ENCODE measurements around the gene LIPI. TPM values are rescaled to one million over a fixed set of nuclear protein-coding genes. Genes with fewer than 3 reads are reported as not detected.

Gene LIPI
- total and polyA plus RNA-seq, 10 of the 15 experiments (the other 5 are each of a cell fraction or from before 2014, with no cell fraction given), result 0.05 to 0.32 (median 0.10) TPM; not detected in 5

DNA sequence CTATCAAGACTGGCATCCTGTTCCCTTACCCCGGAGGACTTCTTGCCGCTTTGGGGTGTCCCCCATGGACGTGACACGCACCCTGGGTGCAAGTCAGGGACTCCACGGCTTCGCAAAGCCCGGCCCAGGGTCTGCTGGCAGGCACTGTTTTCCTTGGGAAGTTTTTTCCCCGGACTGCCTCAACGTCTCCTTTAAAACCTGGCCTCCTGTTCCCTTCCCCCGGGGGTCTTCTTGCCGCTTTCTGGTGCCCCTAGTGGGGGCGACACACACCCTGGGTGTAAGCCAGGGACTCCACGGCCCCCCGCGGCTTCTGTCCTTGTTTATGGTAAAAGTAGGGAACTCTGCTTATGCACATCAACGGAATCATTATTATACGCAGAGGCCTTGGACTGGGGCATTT, 136.6 kb downstream of the LIPI start (continued):
- TF ChIP-seq KAT2A (conservative IDR thresholded peaks at IDR 0.05; ENCODE audit: control insufficient read depth, low read depth, low read length) (no peak), SIN3A (IDR thresholded peaks at IDR 0.05; ENCODE audit: low read depth, low read length) (no peak)

DNA sequence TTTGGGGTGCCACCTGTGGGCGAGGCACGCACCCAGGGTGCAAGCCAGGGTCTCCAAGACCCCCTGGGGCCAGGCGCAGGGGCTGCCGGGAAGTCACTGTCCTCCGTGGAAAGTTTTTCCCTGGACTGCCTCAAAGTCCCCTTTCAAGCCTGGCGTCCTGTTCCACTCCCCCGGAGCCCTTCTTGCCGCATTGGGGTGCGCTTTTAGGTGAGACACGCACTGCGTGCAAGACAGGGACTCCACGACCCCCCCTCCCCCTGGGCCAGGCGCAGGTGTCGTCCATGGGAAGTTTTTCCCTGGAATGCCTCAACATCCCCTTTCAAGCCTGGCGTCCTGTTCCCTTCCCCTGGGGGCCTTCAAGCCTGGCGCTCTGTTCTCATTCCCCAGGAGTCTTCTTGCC, 137.1 kb downstream of the LIPI start:
- RAD21 ChIA-PET (ENCODE audit: unreplicated experiment), result no interaction called here
- no TSS peak for BruUV-seq (replicated peaks)
- H3K36me3 ChIP-seq (ENCODE audit: control insufficient read depth in 2 of 2, insufficient read depth in 2 of 2, low read length in 1 of 2), result peaks cover 0 to 4% of the 10 kb centered on the region in 2 experiments; a peak in 3 of 4 replicates
- ATAC-seq (no peak), FAIRE-seq (no peak), DNase-seq (ENCODE audit: low read depth, low spot score) (no peak)
- POLR2A ChIA-PET, result no interaction called here
- SMC1A ChIA-PET (ENCODE audit: uncharacterized antibody, unreplicated experiment), result no interaction called here
- H3K79me2 ChIP-seq (ENCODE audit: control insufficient read depth, insufficient read depth, low read length), result no peaks in the 10 kb centered on the region
- CTCF ChIA-PET, result no interaction called here
- peaks cover 7% of the 10 kb centered on the region; the same call in 1 of the 3 replicates for H3K9me3 ChIP-seq (replicated peaks; ENCODE audit: control insufficient read depth, insufficient read depth, low read length)
- H3K4me2 ChIP-seq (ENCODE audit: control insufficient read depth, insufficient read depth), result no peak overlapping the region
- H3K4me3 ChIP-seq, result no peak overlapping the region
- H2AFZ ChIP-seq (ENCODE audit: control insufficient read depth, low read depth, low read length), result no peak overlapping the region
- intact Hi-C loops (cut with micrococcal nuclease; ENCODE audit: unreplicated experiment), result no loop called here
- no peak overlapping the region for H3K27ac ChIP-seq (ENCODE audit: control insufficient read depth, insufficient read depth)
- WGBS (ENCODE audit: insufficient coverage, insufficient replicate concordance, low lambda C conversion rate, missing lambda C conversion rate), result 98% methylated on average over 16 of the region's 16 CpGs
- in situ Hi-C loops (cut with MboI), result no loop called here
- H4K20me1 ChIP-seq (ENCODE audit: control insufficient read depth, insufficient read depth), result no peaks in the 10 kb centered on the region
- no peak overlapping the region for H3K9ac ChIP-seq (ENCODE audit: control insufficient read depth, insufficient read depth, low read length)
- H3K27me3 ChIP-seq (replicated peaks in 1 of 2; ENCODE audit: control insufficient read depth in 2 of 2, insufficient read depth in 2 of 2, low read length in 1 of 2), result no peaks in the 10 kb centered on the region
- no peaks in the 10 kb centered on the region for H3K4me1 ChIP-seq (ENCODE audit: control insufficient read depth, insufficient read depth, low read length)
- TF ChIP-seq SP1 (IDR thresholded peaks at IDR 0.05; ENCODE audit: low read depth, low read length) (no peak), CBX5 (IDR thresholded peaks at IDR 0.05; ENCODE audit: low read depth) (no peak), HDGF (IDR thresholded peaks at IDR 0.05) (no peak), NFYB (IDR thresholded peaks at IDR 0.05; ENCODE audit: insufficient read depth, low read depth, low read length) (no peak), CBFB (IDR thresholded peaks at IDR 0.05; ENCODE audit: low read depth) (no peak)
- TF ChIP-seq, protein P1, sequence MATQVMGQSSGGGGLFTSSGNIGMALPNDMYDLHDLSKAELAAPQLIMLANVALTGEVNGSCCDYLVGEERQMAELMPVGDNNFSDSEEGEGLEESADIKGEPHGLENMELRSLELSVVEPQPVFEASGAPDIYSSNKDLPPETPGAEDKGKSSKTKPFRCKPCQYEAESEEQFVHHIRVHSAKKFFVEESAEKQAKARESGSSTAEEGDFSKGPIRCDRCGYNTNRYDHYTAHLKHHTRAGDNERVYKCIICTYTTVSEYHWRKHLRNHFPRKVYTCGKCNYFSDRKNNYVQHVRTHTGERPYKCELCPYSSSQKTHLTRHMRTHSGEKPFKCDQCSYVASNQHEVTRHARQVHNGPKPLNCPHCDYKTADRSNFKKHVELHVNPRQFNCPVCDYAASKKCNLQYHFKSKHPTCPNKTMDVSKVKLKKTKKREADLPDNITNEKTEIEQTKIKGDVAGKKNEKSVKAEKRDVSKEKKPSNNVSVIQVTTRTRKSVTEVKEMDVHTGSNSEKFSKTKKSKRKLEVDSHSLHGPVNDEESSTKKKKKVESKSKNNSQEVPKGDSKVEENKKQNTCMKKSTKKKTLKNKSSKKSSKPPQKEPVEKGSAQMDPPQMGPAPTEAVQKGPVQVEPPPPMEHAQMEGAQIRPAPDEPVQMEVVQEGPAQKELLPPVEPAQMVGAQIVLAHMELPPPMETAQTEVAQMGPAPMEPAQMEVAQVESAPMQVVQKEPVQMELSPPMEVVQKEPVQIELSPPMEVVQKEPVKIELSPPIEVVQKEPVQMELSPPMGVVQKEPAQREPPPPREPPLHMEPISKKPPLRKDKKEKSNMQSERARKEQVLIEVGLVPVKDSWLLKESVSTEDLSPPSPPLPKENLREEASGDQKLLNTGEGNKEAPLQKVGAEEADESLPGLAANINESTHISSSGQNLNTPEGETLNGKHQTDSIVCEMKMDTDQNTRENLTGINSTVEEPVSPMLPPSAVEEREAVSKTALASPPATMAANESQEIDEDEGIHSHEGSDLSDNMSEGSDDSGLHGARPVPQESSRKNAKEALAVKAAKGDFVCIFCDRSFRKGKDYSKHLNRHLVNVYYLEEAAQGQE (IDR thresholded peaks at IDR 0.05; ENCODE audit: low read depth, low read length), result no peak
- TF ChIP-seq, protein P2, sequence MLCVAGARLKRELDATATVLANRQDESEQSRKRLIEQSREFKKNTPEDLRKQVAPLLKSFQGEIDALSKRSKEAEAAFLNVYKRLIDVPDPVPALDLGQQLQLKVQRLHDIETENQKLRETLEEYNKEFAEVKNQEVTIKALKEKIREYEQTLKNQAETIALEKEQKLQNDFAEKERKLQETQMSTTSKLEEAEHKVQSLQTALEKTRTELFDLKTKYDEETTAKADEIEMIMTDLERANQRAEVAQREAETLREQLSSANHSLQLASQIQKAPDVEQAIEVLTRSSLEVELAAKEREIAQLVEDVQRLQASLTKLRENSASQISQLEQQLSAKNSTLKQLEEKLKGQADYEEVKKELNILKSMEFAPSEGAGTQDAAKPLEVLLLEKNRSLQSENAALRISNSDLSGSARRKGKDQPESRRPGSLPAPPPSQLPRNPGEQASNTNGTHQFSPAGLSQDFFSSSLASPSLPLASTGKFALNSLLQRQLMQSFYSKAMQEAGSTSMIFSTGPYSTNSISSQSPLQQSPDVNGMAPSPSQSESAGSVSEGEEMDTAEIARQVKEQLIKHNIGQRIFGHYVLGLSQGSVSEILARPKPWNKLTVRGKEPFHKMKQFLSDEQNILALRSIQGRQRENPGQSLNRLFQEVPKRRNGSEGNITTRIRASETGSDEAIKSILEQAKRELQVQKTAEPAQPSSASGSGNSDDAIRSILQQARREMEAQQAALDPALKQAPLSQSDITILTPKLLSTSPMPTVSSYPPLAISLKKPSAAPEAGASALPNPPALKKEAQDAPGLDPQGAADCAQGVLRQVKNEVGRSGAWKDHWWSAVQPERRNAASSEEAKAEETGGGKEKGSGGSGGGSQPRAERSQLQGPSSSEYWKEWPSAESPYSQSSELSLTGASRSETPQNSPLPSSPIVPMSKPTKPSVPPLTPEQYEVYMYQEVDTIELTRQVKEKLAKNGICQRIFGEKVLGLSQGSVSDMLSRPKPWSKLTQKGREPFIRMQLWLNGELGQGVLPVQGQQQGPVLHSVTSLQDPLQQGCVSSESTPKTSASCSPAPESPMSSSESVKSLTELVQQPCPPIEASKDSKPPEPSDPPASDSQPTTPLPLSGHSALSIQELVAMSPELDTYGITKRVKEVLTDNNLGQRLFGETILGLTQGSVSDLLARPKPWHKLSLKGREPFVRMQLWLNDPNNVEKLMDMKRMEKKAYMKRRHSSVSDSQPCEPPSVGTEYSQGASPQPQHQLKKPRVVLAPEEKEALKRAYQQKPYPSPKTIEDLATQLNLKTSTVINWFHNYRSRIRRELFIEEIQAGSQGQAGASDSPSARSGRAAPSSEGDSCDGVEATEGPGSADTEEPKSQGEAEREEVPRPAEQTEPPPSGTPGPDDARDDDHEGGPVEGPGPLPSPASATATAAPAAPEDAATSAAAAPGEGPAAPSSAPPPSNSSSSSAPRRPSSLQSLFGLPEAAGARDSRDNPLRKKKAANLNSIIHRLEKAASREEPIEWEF (IDR thresholded peaks at IDR 0.05; ENCODE audit: insufficient replicate concordance, low read depth, low read length), result no peak
- TF ChIP-seq, protein P3, sequence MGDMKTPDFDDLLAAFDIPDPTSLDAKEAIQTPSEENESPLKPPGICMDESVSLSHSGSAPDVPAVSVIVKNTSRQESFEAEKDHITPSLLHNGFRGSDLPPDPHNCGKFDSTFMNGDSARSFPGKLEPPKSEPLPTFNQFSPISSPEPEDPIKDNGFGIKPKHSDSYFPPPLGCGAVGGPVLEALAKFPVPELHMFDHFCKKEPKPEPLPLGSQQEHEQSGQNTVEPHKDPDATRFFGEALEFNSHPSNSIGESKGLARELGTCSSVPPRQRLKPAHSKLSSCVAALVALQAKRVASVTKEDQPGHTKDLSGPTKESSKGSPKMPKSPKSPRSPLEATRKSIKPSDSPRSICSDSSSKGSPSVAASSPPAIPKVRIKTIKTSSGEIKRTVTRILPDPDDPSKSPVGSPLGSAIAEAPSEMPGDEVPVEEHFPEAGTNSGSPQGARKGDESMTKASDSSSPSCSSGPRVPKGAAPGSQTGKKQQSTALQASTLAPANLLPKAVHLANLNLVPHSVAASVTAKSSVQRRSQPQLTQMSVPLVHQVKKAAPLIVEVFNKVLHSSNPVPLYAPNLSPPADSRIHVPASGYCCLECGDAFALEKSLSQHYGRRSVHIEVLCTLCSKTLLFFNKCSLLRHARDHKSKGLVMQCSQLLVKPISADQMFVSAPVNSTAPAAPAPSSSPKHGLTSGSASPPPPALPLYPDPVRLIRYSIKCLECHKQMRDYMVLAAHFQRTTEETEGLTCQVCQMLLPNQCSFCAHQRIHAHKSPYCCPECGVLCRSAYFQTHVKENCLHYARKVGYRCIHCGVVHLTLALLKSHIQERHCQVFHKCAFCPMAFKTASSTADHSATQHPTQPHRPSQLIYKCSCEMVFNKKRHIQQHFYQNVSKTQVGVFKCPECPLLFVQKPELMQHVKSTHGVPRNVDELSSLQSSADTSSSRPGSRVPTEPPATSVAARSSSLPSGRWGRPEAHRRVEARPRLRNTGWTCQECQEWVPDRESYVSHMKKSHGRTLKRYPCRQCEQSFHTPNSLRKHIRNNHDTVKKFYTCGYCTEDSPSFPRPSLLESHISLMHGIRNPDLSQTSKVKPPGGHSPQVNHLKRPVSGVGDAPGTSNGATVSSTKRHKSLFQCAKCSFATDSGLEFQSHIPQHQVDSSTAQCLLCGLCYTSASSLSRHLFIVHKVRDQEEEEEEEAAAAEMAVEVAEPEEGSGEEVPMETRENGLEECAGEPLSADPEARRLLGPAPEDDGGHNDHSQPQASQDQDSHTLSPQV (IDR thresholded peaks at IDR 0.05), result no peak
